GM21381 (cell line): Measurements from ENCODE around the gene P4HA2.

Source experiments
- ATAC-seq: cut with Tn5 transposase; IDR thresholded peaks from one replicate; pipeline ENCODE4 v1.9.1; 2021; ENCODE audit warnings: mild to moderate bottlenecking, moderate library complexity; ENCODE audit not compliant: unreplicated experiment

Gene P4HA2

GRCh38 chr5:132253008-132253441, 25.4 kb upstream of the P4HA2 start:
- no peak for ATAC-seq

- ATAC-seq, result no peak
Measured at GRCh38 chr5:132251220-132251725, 23.6 kb upstream of the P4HA2 start.

- ATAC-seq, result no peak
Measured at GRCh38 chr5:132250547-132250946, 22.9 kb upstream of the P4HA2 start.

- ATAC-seq, result no peak
Measured at GRCh38 chr5:132246806-132247205, 19.2 kb upstream of the P4HA2 start.

GRCh38 chr5:132245593-132245992, 17.9 kb upstream of the P4HA2 start:
- ATAC-seq, result no peak

GRCh38 chr5:132243366-132243977, 15.8 kb upstream of the P4HA2 start:
- no peak for ATAC-seq

GRCh38 chr5:132239776-132240175, 12.1 kb upstream of the P4HA2 start:
- no peak for ATAC-seq

- no peak for ATAC-seq
Measured at GRCh38 chr5:132238901-132239500, 11.3 kb upstream of the P4HA2 start.

- ATAC-seq, result no peak
Measured at GRCh38 chr5:132238169-132238744, 10.6 kb upstream of the P4HA2 start.

- no peak for ATAC-seq
Measured at GRCh38 chr5:132237670-132238069, 10.0 kb upstream of the P4HA2 start.

- no peak for ATAC-seq
Measured at GRCh38 chr5:132237141-132237540, 9.5 kb upstream of the P4HA2 start.

GRCh38 chr5:132235340-132235739, 7.7 kb upstream of the P4HA2 start:
- ATAC-seq, result no peak

- no peak for ATAC-seq
Measured at GRCh38 chr5:132234684-132235062, 7.0 kb upstream of the P4HA2 start.

- no peak for ATAC-seq
Measured at GRCh38 chr5:132233811-132234683, 6.4 kb upstream of the P4HA2 start.

- no peak for ATAC-seq
Measured at GRCh38 chr5:132233081-132233480, 5.4 kb upstream of the P4HA2 start.

GRCh38 chr5:132232465-132232864, 4.8 kb upstream of the P4HA2 start:
- no peak for ATAC-seq

GRCh38 chr5:132230871-132231270, 3.2 kb upstream of the P4HA2 start:
- ATAC-seq, result no peak

- ATAC-seq, result no peak
Measured at GRCh38 chr5:132229236-132229635, 1.6 kb upstream of the P4HA2 start.

- no peak for ATAC-seq
Measured at GRCh38 chr5:132228241-132229035, 785 bp upstream of the P4HA2 start.

- ATAC-seq, result no peak
Measured at GRCh38 chr5:132227235-132227484, 493 bp downstream of the P4HA2 start.
